Natural killer cell (primary cell): ENCODE results near the gene PDE4D. TPM values are rescaled to one million over a fixed set of nuclear protein-coding genes. Genes with fewer than 3 reads are reported as not detected.

Experiments
- ATAC-seq, 3 donors: fragments of 150-1000 bp in 2 of 3; fragments of 200-7000 bp in 1 of 3; cut with Tn5 transposase; 1 replicate in 1 of 3; 2 replicates in 2 of 3; pipeline ENCODE4 v1.10.0; 2021; ENCODE audit warnings: mild to moderate bottlenecking in 2 of 3, moderate library complexity in 2 of 3
- DNase-seq, 2 donors: peaks; one replicate each; pipeline versions ENCODE4 v3.0.0 to v3.0.0-alpha.2; 2013 to 2021; ENCODE audit warnings: mixed read lengths in 1 of 2
- H3K27ac ChIP-seq: one replicate; pipeline ENCODE4 v1.5.1; 2013; ENCODE audit warnings: mild to moderate bottlenecking, low read length
- H3K27me3 ChIP-seq: one replicate; pipeline ENCODE4 v1.6.1; 2013; ENCODE audit warnings: low read length; ENCODE audit not compliant: control insufficient read depth, insufficient read depth
- H3K36me3 ChIP-seq: one replicate; pipeline ENCODE4 v1.6.1; 2013; ENCODE audit warnings: low read length; ENCODE audit not compliant: control insufficient read depth, insufficient read depth
- H3K4me1 ChIP-seq: one replicate; pipeline ENCODE4 v1.6.1; 2013; ENCODE audit warnings: low read length; ENCODE audit not compliant: control insufficient read depth, insufficient read depth
- H3K4me3 ChIP-seq: one replicate; pipeline ENCODE4 v1.5.1; 2013; ENCODE audit warnings: low read length
- H3K9me3 ChIP-seq: one replicate; pipeline ENCODE4 v1.6.1; 2013; ENCODE audit warnings: low read length; ENCODE audit not compliant: control insufficient read depth, insufficient read depth
- H3K27ac Mint-ChIP-seq, 2 donors: one replicate each; pipeline ENCODE4 v1.8.0; 2022; ENCODE audit warnings: mild to moderate bottlenecking in 2 of 2, mixed read lengths in 2 of 2, moderate library complexity in 1 of 2
- H3K27me3 Mint-ChIP-seq, 2 donors: one replicate each; pipeline ENCODE4 v1.8.0; 2022; ENCODE audit warnings: low read depth in 2 of 2, mixed read lengths in 2 of 2
- H3K36me3 Mint-ChIP-seq: one replicate; pipeline ENCODE4 v1.8.0; 2022; ENCODE audit warnings: mixed read lengths
- H3K4me1 Mint-ChIP-seq, 2 donors: one replicate each; pipeline ENCODE4 v1.8.0; 2022; ENCODE audit warnings: mixed read lengths in 2 of 2
- H3K4me3 Mint-ChIP-seq: one replicate; pipeline ENCODE4 v1.8.0; 2022; ENCODE audit warnings: mild to moderate bottlenecking, moderate library complexity, mixed read lengths
- H3K9me3 Mint-ChIP-seq, 2 donors: one replicate each; pipeline ENCODE4 v1.8.0; 2022; ENCODE audit warnings: mixed read lengths in 2 of 2
- WGBS: methylation state at CpG from one replicate; pipeline ENCODE4 v1.1.7; 2013; ENCODE audit warnings: missing lambda C conversion rate; ENCODE audit not compliant: insufficient coverage; 5-methylcytosine and 5-hydroxymethylcytosine counted together
- intact Hi-C: fragments of 100-400 bp; cut with micrococcal nuclease; formaldehyde crosslinking; loops from one replicate; pipeline ENCODE4 v1.14.2; 2022
- total RNA-seq, 4 donors: library from RNA; stranded (reverse); fragments of 120-200 nt in 1 of 4; gene quantifications; one replicate each; pipeline versions ENCODE4 v1.2.3 to v1.2.4, GENCODE V29; 2013 to 2022
- TF ChIP-seq, protein P1 (sequence below): fragments of 200-600 bp; IDR thresholded peaks from one replicate; pipeline ENCODE4 v1.8.0; 2022; ENCODE audit warnings: antibody characterized with exemption

The PDE4D gene
- total RNA-seq, 3 donors from 2014 or later (not counting 1 experiment from before 2014, with no cell fraction given): 109 to 170 (median 116) TPM

DNA sequence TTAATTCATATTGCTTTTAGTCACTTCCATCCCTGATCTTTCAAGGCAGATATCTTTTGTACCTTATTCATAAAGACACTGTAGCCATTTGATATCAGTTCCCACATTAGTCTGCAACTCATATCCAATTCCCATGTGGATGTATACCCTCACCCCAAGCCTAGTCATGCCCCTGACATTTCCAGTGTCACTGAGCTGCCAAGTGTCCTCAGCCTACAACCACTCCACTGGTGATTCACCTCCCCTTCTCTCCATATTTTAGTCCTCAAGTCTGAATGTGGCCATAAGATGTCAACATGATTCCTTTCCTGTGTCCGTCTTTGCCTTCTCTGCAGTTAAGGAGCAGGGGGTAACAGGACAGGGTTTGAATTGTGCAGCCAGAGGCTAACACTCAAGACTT, 963.8 kb downstream of the PDE4D start:
- WGBS: 79% methylated on average over 1 of the region's 1 CpG
- Histone ChIP-seq H3K36me3 (no peaks in the 10 kb centered on the region), H3K4me3 (no peak overlapping the region), H3K9me3 (no peaks in the 10 kb centered on the region), H3K27me3 (no peaks in the 10 kb centered on the region), H3K4me1 (no peaks in the 10 kb centered on the region), H3K27ac (no peak overlapping the region)
- Mint-ChIP-seq H3K27ac (no peak overlapping the region), H3K4me1 (no peaks in the 10 kb centered on the region), H3K36me3 (no peaks in the 10 kb centered on the region), H3K4me3 (no peak overlapping the region), H3K9me3 (no peaks in the 10 kb centered on the region), H3K27me3 (peaks cover 27 to 57% of the 10 kb centered on the region in 2 donors)
- TF ChIP-seq, protein P1, sequence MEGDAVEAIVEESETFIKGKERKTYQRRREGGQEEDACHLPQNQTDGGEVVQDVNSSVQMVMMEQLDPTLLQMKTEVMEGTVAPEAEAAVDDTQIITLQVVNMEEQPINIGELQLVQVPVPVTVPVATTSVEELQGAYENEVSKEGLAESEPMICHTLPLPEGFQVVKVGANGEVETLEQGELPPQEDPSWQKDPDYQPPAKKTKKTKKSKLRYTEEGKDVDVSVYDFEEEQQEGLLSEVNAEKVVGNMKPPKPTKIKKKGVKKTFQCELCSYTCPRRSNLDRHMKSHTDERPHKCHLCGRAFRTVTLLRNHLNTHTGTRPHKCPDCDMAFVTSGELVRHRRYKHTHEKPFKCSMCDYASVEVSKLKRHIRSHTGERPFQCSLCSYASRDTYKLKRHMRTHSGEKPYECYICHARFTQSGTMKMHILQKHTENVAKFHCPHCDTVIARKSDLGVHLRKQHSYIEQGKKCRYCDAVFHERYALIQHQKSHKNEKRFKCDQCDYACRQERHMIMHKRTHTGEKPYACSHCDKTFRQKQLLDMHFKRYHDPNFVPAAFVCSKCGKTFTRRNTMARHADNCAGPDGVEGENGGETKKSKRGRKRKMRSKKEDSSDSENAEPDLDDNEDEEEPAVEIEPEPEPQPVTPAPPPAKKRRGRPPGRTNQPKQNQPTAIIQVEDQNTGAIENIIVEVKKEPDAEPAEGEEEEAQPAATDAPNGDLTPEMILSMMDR: no peak
- DNase-seq: no peak
- no peak for ATAC-seq
- intact Hi-C loops: no loop called here

DNA sequence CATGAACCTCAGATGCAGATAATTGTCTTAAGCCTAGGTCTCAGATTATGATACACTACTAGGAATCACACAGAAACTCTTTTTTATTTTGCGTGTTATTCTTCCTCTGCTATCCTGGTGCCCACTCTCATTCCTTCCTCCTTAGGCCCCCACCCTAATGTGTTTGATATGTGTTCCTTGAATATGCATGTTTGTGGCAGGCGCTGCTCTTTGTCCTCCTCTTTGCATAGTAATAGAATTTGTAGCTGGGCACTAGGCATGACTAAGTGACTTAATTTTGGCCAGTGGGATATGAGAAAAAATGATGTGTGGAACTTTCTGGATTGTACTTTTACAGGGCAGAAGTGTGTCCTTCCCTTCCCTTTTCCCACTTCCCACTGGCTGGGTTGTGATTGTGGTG, 965.6 kb downstream of the PDE4D start:
- intact Hi-C loops: no loop called here
- Mint-ChIP-seq H3K27me3 (peaks cover 25 to 53% of the 10 kb centered on the region in 2 donors), H3K9me3 (no peaks in the 10 kb centered on the region), H3K4me1 (no peaks in the 10 kb centered on the region), H3K36me3 (no peaks in the 10 kb centered on the region), H3K4me3 (no peak overlapping the region), H3K27ac (no peak overlapping the region)
- no peak overlapping the region for H3K27ac ChIP-seq
- DNase-seq (no peak), ATAC-seq (no peak)
- H3K36me3 ChIP-seq: no peaks in the 10 kb centered on the region
- 100% methylated on average over 1 of the region's 2 CpGs for WGBS
- H3K4me1 ChIP-seq: no peaks in the 10 kb centered on the region
- H3K4me3 ChIP-seq: no peak overlapping the region
- no peaks in the 10 kb centered on the region for H3K27me3 ChIP-seq
- no peaks in the 10 kb centered on the region for H3K9me3 ChIP-seq
- TF ChIP-seq, protein P1: no peak

DNA sequence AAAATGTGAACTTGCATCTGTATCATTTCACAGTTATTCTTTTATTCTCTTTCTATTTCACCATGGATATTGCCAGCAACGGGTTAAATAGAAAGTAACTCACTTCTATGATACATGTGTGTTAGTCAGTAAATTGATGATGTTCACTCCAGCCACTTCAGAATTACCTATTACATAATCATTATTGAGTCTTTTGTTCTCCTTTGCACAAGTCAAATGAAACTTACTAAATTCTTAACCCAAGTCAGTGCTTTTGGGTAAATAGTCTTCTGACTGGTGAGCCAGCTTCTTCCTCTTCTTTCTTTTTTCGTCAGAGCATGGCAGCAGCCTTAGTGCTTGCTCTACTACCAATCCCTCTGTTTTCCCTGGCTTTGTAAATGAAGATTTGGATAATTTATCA, 966.3 kb downstream of the PDE4D start:
- intact Hi-C loops: no loop called here
- no peaks in the 10 kb centered on the region for H3K4me1 Mint-ChIP-seq
- no peak overlapping the region for H3K27ac Mint-ChIP-seq
- no peaks in the 10 kb centered on the region for H3K36me3 Mint-ChIP-seq
- Histone ChIP-seq H3K27ac (no peak overlapping the region), H3K27me3 (no peaks in the 10 kb centered on the region), H3K4me3 (no peak overlapping the region), H3K36me3 (no peaks in the 10 kb centered on the region), H3K9me3 (no peaks in the 10 kb centered on the region), H3K4me1 (no peaks in the 10 kb centered on the region)
- H3K27me3 Mint-ChIP-seq: peaks cover 20 to 46% of the 10 kb centered on the region in 2 donors
- no peak overlapping the region for H3K4me3 Mint-ChIP-seq
- H3K9me3 Mint-ChIP-seq: no peaks in the 10 kb centered on the region
- no peak for DNase-seq
- no peak for ATAC-seq
- TF ChIP-seq, protein P1: no peak
- WGBS: 40% methylated on average over 1 of the region's 2 CpGs

DNA sequence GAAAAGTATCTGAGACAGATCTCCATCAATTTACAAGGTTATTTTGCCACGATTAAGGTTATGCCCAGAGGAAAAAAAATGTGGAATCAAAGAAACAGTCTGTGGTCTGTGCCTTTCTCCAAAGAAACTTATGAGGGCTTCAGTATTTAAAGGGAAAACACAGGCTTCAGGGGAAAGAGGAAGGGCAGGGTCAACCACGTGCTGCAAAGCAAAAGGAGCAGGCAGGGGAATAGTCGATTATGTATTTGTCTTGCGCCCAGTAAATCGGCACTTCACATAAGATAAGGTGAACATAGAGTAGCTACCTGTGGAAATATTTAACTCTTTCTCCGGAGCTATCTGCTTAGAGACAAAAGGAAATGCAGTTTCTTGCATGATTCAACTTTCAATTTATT, 967.0 kb downstream of the PDE4D start:
- Histone ChIP-seq H3K36me3 (no peaks in the 10 kb centered on the region), H3K4me1 (no peaks in the 10 kb centered on the region), H3K9me3 (no peaks in the 10 kb centered on the region), H3K4me3 (no peak overlapping the region), H3K27me3 (no peaks in the 10 kb centered on the region), H3K27ac (no peak overlapping the region)
- Mint-ChIP-seq H3K27ac (no peak overlapping the region), H3K4me3 (no peak overlapping the region), H3K4me1 (no peaks in the 10 kb centered on the region), H3K36me3 (no peaks in the 10 kb centered on the region), H3K27me3 (peaks cover 14 to 40% of the 10 kb centered on the region in 2 donors), H3K9me3 (no peaks in the 10 kb centered on the region)
- ATAC-seq (no peak), DNase-seq (no peak)
- 34% methylated on average over 6 of the region's 6 CpGs for WGBS
- TF ChIP-seq, protein P1: no peak
- intact Hi-C loops: no loop called here
